CD4-positive, alpha-beta T cell treated with Interleukin-15 for 4 hours (primary cell): Measurements from ENCODE around the gene NPIPB6.
A peak's percentile ranks its signal among the peaks of the same experiment; 100 is the strongest.

Experiments used
- DNase-seq: peaks from one replicate; pipeline ENCODE4 v3.0.0-alpha.2; 2020; ENCODE audit warnings: low spot score

Gene NPIPB6

GRCh38 chr16:28324235-28324886 lies 38.9 kb downstream of the NPIPB6 start:
- no peak for DNase-seq

- no peak for DNase-seq
These were observed 41.5 kb downstream of the NPIPB6 start for GRCh38 chr16:28321700-28322411.

- DNase-seq: no peak
These were observed 42.6 kb downstream of the NPIPB6 start for GRCh38 chr16:28320741-28321140.

- DNase-seq: no peak
These were observed 43.2 kb downstream of the NPIPB6 start for GRCh38 chr16:28320023-28320561.

- DNase-seq: no peak
These were observed 43.8 kb downstream of the NPIPB6 start for GRCh38 chr16:28319476-28320022.

GRCh38 chr16:28318042-28318744 lies 45.1 kb downstream of the NPIPB6 start:
- DNase-seq: no peak

- DNase-seq: peak; percentile 78
These were observed 46.0 kb downstream of the NPIPB6 start for GRCh38 chr16:28317040-28317880.

- DNase-seq: no peak
These were observed 47.3 kb downstream of the NPIPB6 start for GRCh38 chr16:28316054-28316453.

GRCh38 chr16:28313587-28313986 lies 49.7 kb downstream of the NPIPB6 start:
- no peak for DNase-seq

GRCh38 chr16:28312327-28312726 lies 51.0 kb downstream of the NPIPB6 start:
- DNase-seq: no peak

GRCh38 chr16:28311913-28312312 lies 51.4 kb downstream of the NPIPB6 start:
- DNase-seq: no peak

- no peak for DNase-seq
These were observed 51.9 kb downstream of the NPIPB6 start for GRCh38 chr16:28311413-28311812.

GRCh38 chr16:28310796-28311195 lies 52.5 kb downstream of the NPIPB6 start:
- no peak for DNase-seq

- peak; percentile 92 for DNase-seq
These were observed 53.4 kb downstream of the NPIPB6 start for GRCh38 chr16:28309811-28310311.

- DNase-seq: no peak
These were observed 54.3 kb downstream of the NPIPB6 start for GRCh38 chr16:28308794-28309584.

- no peak for DNase-seq
These were observed 55.4 kb downstream of the NPIPB6 start for GRCh38 chr16:28307936-28308335.

- DNase-seq: no peak
These were observed 59.1 kb downstream of the NPIPB6 start for GRCh38 chr16:28304214-28304613.

- DNase-seq: no peak
These were observed 60.2 kb downstream of the NPIPB6 start for GRCh38 chr16:28303132-28303531.

- no peak for DNase-seq
These were observed 61.7 kb downstream of the NPIPB6 start for GRCh38 chr16:28301620-28302019.

GRCh38 chr16:28301154-28301553 lies 62.2 kb downstream of the NPIPB6 start:
- no peak for DNase-seq

- no peak for DNase-seq
These were observed 63.0 kb downstream of the NPIPB6 start for GRCh38 chr16:28300327-28300726.
